Astrocyte (in vitro differentiated cells and primary cell): ENCODE results near the gene SLC24A5. TPM values are rescaled to one million over a fixed set of nuclear protein-coding genes. Genes with fewer than 3 reads are reported as not detected.

Experiments used
- DNase-seq: peaks from one replicate; pipeline ENCODE4 v3.0.0-alpha.2; 2010; ENCODE audit warnings: low read depth
- FAIRE-seq: peaks from 2 replicates; lab custom pipeline; 2011; peaks lifted over from hg19 to GRCh38; lab: Jason Lieb, UNC
- H2AFZ ChIP-seq: 2 replicates; pipeline ENCODE4 v1.6.0; 2012; ENCODE audit warnings: low read depth, low read length, inconsistent platforms
- H3K27ac ChIP-seq: 2 replicates; pipeline ENCODE4 v1.5.1; 2011; ENCODE audit warnings: low read depth, low read length, inconsistent platforms
- H3K27me3 ChIP-seq: 2 replicates; pipeline ENCODE4 v1.6.0; 2011; ENCODE audit warnings: low read length, inconsistent platforms; ENCODE audit not compliant: insufficient read depth
- H3K36me3 ChIP-seq: 2 replicates; pipeline ENCODE4 v1.5.1; 2011; ENCODE audit warnings: low read length, inconsistent platforms; ENCODE audit not compliant: insufficient read depth
- H3K4me1 ChIP-seq: 2 replicates; pipeline ENCODE4 v1.5.1; 2011; ENCODE audit warnings: low read length, inconsistent platforms; ENCODE audit not compliant: insufficient read depth
- H3K4me2 ChIP-seq: 2 replicates; pipeline ENCODE4 v1.6.0; 2012; ENCODE audit warnings: low read length, inconsistent platforms
- H3K4me3 ChIP-seq: 2 replicates; pipeline ENCODE4 v1.5.1; 2011; ENCODE audit warnings: low read depth, mild to moderate bottlenecking, low read length, inconsistent platforms; ENCODE audit not compliant: insufficient read depth
- H3K79me2 ChIP-seq: 2 replicates; pipeline ENCODE4 v1.6.0; 2012; ENCODE audit warnings: mild to moderate bottlenecking, low read length, inconsistent platforms; ENCODE audit not compliant: insufficient read depth
- H3K9ac ChIP-seq: 2 replicates; pipeline ENCODE4 v1.6.0; 2012; ENCODE audit warnings: mild to moderate bottlenecking, low read length, inconsistent platforms
- H3K9me3 ChIP-seq: 2 replicates; pipeline ENCODE4 v1.5.1; 2012; ENCODE audit warnings: low read depth, mild to moderate bottlenecking, low read length, inconsistent platforms; ENCODE audit not compliant: insufficient read depth
- H4K20me1 ChIP-seq: 2 replicates; pipeline ENCODE4 v1.6.0; 2012; ENCODE audit warnings: low read length, inconsistent platforms; ENCODE audit not compliant: insufficient read depth
- H3K27ac Mint-ChIP-seq: one replicate; pipeline ENCODE4 v1.8.0; 2021; ENCODE audit warnings: mild to moderate bottlenecking, mixed read lengths; ENCODE audit not compliant: unreplicated experiment
- H3K27me3 Mint-ChIP-seq: one replicate; pipeline ENCODE4 v1.8.0; 2021; ENCODE audit warnings: low read depth, mixed read lengths; ENCODE audit not compliant: unreplicated experiment
- H3K36me3 Mint-ChIP-seq: one replicate; pipeline ENCODE4 v1.8.0; 2021; ENCODE audit warnings: low read depth, mixed read lengths; ENCODE audit not compliant: unreplicated experiment
- H3K4me1 Mint-ChIP-seq: one replicate; pipeline ENCODE4 v1.8.0; 2021; ENCODE audit warnings: low read depth, mixed read lengths; ENCODE audit not compliant: unreplicated experiment
- H3K4me3 Mint-ChIP-seq: one replicate; pipeline ENCODE4 v1.8.0; 2021; ENCODE audit warnings: mild to moderate bottlenecking, moderate library complexity, mixed read lengths; ENCODE audit not compliant: unreplicated experiment
- H3K9me3 Mint-ChIP-seq: one replicate; pipeline ENCODE4 v1.8.0; 2021; ENCODE audit warnings: mild to moderate bottlenecking, mixed read lengths; ENCODE audit not compliant: unreplicated experiment
- CTCF ChIP-seq: IDR thresholded peaks from 2 replicates; pipeline ENCODE4 v1.5.1; 2011; ENCODE audit warnings: low read depth, mild to moderate bottlenecking, inconsistent platforms, low read length, moderate library complexity; ENCODE audit not compliant: insufficient read depth
- EZH2 ChIP-seq: IDR thresholded peaks from 2 replicates; pipeline ENCODE4 v1.6.1; 2012; ENCODE audit warnings: mild to moderate bottlenecking, low read length, inconsistent platforms; ENCODE audit not compliant: insufficient read depth
- total RNA-seq: library from RNA; stranded (reverse); gene quantifications from 2 replicates; pipeline ENCODE4 v1.2.1, GENCODE V29; 2021

Gene SLC24A5
- total RNA-seq, 1 donor from 2014 or later, result not detected

DNA sequence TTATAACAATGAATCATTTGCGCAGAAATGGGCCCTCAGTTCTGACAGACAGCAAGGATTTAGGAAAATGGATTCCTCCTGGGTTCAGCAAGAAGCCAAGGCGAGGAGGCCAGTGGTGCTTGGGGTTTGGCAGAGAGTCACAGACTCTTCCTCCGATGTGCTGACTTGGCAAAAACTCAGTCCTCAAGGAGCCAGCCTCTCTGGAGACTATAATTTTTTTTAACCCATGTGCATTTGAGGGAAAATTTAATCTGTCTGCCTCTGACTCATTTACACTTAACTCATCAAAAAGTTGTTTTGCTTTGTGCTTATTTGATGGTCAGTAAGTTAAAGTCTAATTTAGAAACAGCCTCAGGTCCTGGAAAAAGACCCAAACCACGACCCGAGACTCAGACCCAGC, 34.2 kb upstream of the SLC24A5 start:
- Histone ChIP-seq H3K9me3 (no peaks in the 10 kb centered on the region), H3K4me2 (peak overlapping the region; percentile 25), H3K9ac (no peak overlapping the region), H3K79me2 (no peaks in the 10 kb centered on the region), H3K27me3 (no peaks in the 10 kb centered on the region), H2AFZ (no peak overlapping the region), H3K4me3 (no peak overlapping the region), H4K20me1 (no peaks in the 10 kb centered on the region), H3K36me3 (no peaks in the 10 kb centered on the region), H3K27ac (no peak overlapping the region), H3K4me1 (peaks cover 7% of the 10 kb centered on the region)
- Mint-ChIP-seq H3K36me3 (no peaks in the 10 kb centered on the region), H3K4me1 (peaks cover 7% of the 10 kb centered on the region), H3K27me3 (peaks cover 10% of the 10 kb centered on the region), H3K9me3 (peaks cover 4% of the 10 kb centered on the region), H3K4me3 (no peak overlapping the region), H3K27ac (no peak overlapping the region)
- FAIRE-seq (no peak), DNase-seq (peak; percentile 81)
- no peak for TF ChIP-seq EZH2
- TF ChIP-seq CTCF, result no peak

GRCh38 chr15:48087844-48088243, 32.9 kb upstream of the SLC24A5 start:
- peaks cover 7% of the 10 kb centered on the region for H3K4me1 ChIP-seq
- no peaks in the 10 kb centered on the region for H3K9me3 ChIP-seq
- H3K27me3 Mint-ChIP-seq, result peaks cover 10% of the 10 kb centered on the region
- FAIRE-seq, result no peak
- no peaks in the 10 kb centered on the region for H3K27me3 ChIP-seq
- DNase-seq, result no peak
- no peak overlapping the region for H3K9ac ChIP-seq
- no peaks in the 10 kb centered on the region for H4K20me1 ChIP-seq
- peaks cover 4% of the 10 kb centered on the region for H3K9me3 Mint-ChIP-seq
- H2AFZ ChIP-seq, result no peak overlapping the region
- H3K27ac Mint-ChIP-seq, result no peak overlapping the region
- peaks cover 7% of the 10 kb centered on the region for H3K4me1 Mint-ChIP-seq
- H3K4me3 ChIP-seq, result no peak overlapping the region
- no peak for TF ChIP-seq EZH2
- TF ChIP-seq CTCF, result no peak
- H3K27ac ChIP-seq, result no peak overlapping the region
- H3K4me3 Mint-ChIP-seq, result no peak overlapping the region
- no peaks in the 10 kb centered on the region for H3K36me3 ChIP-seq
- no peak overlapping the region for H3K4me2 ChIP-seq
- H3K36me3 Mint-ChIP-seq, result no peaks in the 10 kb centered on the region
- no peaks in the 10 kb centered on the region for H3K79me2 ChIP-seq

DNA sequence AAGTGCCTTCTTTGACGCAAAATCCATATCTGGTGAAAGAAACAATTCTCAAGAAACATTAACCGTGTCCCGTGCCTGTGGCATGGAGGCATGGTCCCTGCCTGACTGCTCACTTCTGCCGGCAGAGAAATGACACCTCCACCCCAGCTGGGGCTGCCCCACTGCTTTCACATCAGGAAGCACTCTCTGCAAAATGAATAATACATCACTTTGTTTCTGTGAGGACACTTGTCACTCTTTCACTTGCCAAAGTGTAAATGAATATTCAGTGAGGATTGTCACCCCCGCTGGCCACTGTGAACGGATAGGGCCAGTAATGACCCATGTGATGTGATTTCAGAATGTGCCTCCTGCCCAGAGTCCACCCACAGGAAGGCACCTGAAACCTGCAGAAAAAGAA, 31.1 kb upstream of the SLC24A5 start:
- H3K9ac ChIP-seq, result no peak overlapping the region
- Mint-ChIP-seq H3K27me3 (peaks cover 8% of the 10 kb centered on the region), H3K9me3 (peaks cover 4% of the 10 kb centered on the region), H3K36me3 (no peaks in the 10 kb centered on the region), H3K4me1 (peaks cover 7% of the 10 kb centered on the region), H3K4me3 (no peak overlapping the region), H3K27ac (no peak overlapping the region)
- no peaks in the 10 kb centered on the region for H3K36me3 ChIP-seq
- FAIRE-seq (no peak), DNase-seq (no peak)
- H3K4me2 ChIP-seq, result no peak overlapping the region
- TF ChIP-seq CTCF (no peak), EZH2 (no peak)
- H2AFZ ChIP-seq, result no peak overlapping the region
- no peak overlapping the region for H3K4me3 ChIP-seq
- no peaks in the 10 kb centered on the region for H4K20me1 ChIP-seq
- H3K4me1 ChIP-seq, result peaks cover 7% of the 10 kb centered on the region
- no peaks in the 10 kb centered on the region for H3K9me3 ChIP-seq
- H3K79me2 ChIP-seq, result no peaks in the 10 kb centered on the region
- H3K27me3 ChIP-seq, result no peaks in the 10 kb centered on the region
- H3K27ac ChIP-seq, result no peak overlapping the region
